Erythroblast (primary cell): ENCODE results near the gene ROBO4.

ENCODE experiments used
- DNase-seq, 2 experiments: peaks; one replicate each; lab custom pipeline; 2025; lab: John Stamatoyannopoulos, UW
- GATA1 ChIP-seq: IDR thresholded peaks from 2 replicates; pipeline ENCODE4 v1.6.1; 2011; ENCODE audit warnings: low read depth, mild to moderate bottlenecking, control low read depth, low read length, moderate library complexity
- POLR2A ChIP-seq: IDR thresholded peaks from 2 replicates; pipeline ENCODE4 v1.6.1; 2011; ENCODE audit warnings: mild to moderate bottlenecking, low read length

ROBO4 gene

GRCh38 chr11:124868331-124869274, 29.1 kb downstream of the ROBO4 start:
- TF ChIP-seq POLR2A (no peak), GATA1 (no peak)
- no peak for DNase-seq

DNA sequence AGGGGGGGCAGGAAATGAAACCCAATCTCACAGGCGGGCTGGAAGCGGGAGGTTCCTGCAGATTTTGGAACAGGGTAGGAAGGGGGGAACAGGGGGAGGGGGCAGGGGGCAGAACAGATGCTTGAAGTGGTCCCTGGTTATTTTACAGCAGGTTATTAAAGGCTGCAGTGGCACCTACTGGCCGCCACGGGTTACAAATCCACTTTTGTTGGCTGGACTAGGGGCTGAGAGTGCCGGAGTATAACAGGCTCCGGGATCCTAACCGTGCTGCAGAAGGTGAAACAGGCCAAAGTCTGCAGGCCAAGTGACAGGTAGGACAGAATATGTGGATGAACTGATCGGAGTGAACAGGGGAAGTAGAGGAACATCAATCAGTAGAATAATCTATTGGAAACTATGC, 30.0 kb downstream of the ROBO4 start:
- TF ChIP-seq GATA1: no peak
- no peak for TF ChIP-seq POLR2A
- peak; percentile 21 to 22 for DNase-seq

GRCh38 chr11:124865902-124866851, 31.5 kb downstream of the ROBO4 start:
- DNase-seq: peak; percentile 51 to 68
- TF ChIP-seq GATA1 (no peak), POLR2A (no peak)

- DNase-seq: peak in 1 of 2 experiments; percentile 32
- no peak for TF ChIP-seq POLR2A
- TF ChIP-seq GATA1: no peak
Measured at GRCh38 chr11:124865181-124865901, 32.3 kb downstream of the ROBO4 start, which contains the start of gene ROBO3. Gene ROBO3 (plus strand): TSS chr11:124865432. CDS start chr11:124865578, 146 bp downstream.

DNA sequence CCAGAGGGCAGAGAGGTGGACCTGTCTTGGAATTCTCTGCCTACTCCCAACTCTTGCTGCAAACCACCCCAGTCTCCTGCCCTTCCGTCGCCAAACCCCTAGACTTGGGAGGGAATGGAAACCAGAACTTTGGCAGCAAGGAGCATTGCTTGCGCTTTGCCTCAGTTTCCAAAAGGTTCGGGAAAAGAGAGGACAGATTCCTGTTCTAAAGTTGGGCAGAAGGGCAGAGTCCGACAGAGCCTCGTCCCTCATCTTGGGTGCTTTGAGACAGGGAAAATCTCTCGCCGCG, 32.8 kb downstream of the ROBO4 start:
- DNase-seq: no peak
- TF ChIP-seq POLR2A: no peak
- TF ChIP-seq GATA1: no peak

GRCh38 chr11:124864176-124864891, 33.3 kb downstream of the ROBO4 start:
- DNase-seq: no peak

DNA sequence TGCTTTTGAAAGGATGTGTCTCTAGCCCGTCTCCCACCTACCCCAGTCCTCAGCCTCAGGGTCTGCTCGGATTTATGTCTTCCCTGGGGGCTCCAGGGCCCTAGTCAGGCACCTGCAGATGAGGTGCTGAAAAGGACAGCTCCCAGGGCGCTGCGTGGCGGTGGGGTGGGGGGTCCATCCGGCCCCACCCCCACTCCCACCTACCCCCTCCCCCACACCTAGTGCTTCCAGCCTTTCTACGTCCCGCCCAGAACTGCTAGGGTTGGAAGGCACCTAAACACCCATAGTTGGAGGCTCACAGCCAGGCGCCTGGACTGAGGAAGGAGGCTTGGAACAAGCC, 33.9 kb downstream of the ROBO4 start:
- DNase-seq: no peak
- no peak for TF ChIP-seq POLR2A
- TF ChIP-seq GATA1: no peak

More at GRCh38 chr11:124864176-124864891, 33.3 kb downstream of the ROBO4 start:
- TF ChIP-seq GATA1 (no peak), POLR2A (no peak)

DNA sequence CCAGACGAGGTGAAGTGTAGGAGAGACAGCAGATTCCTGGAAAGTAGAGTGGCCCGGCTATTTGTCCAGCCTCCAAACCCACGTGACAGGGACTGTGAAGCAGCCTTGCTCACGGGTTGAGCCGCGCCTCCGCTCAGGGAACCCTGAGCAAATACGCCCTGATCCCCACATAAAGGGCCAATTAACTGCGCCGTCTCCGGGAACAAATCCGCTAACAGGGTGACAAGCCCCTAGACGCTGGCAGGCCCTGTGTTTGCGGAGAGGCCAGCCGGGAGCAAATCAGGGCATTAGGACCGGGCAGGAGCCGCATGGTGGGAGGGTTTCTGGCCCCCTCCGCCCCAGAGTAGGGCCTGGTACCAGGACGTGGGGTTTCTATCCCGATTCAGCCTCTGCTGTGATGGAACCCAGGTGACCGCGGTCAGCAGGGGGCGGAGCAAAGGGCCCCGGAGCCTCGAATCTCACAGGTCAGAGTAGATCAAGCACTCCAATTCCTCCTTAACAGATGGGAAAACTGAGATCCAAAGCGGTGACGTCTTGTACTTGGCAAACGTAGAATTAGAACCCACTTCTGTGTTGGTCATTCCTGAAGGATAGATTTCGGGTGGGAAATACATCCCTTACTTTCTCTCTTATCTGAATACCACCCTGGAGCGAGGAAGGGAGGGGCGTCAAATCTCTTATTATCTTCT, 34.4 kb downstream of the ROBO4 start:
- no peak for DNase-seq
- TF ChIP-seq GATA1: no peak
- no peak for TF ChIP-seq POLR2A

- no peak for DNase-seq
- no peak for TF ChIP-seq POLR2A
- no peak for TF ChIP-seq GATA1
Measured at GRCh38 chr11:124861670-124862069, 36.0 kb downstream of the ROBO4 start.

GRCh38 chr11:124859171-124859570, 38.5 kb downstream of the ROBO4 start:
- no peak for TF ChIP-seq POLR2A
- TF ChIP-seq GATA1: no peak

DNA sequence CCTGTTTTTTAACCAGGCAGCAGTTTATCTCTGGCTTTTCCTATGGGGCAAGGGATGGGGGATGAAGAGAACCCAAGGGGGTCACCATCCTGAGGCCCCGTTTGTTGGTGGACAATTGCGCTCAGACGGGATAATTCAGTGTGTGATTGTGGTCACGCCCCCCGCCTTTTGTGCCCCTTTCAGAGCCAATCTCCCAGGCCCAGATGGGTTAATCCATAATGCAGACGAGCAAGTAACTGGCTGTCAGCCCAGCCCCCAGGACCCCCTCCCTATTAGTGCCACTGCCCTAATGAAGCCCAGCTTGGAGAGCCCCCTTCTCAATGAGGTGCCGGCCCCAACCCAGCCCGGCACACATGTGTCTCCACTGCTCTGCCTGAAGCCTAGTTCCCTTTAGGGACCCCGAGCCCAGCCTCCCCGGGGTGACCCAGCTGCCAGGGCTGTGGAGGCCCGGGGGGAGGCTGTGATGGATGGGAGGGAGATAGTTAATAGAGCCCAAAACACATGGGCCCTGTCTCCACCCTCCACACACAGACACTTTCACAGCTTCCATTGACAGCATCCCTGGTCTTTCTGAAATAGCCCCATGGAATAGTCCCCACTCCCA, 51.5 kb downstream of the ROBO4 start:
- no peak for DNase-seq
- no peak for TF ChIP-seq GATA1
- no peak for TF ChIP-seq POLR2A

More at GRCh38 chr11:124859171-124859570, 38.5 kb downstream of the ROBO4 start:
- DNase-seq: no peak

DNA sequence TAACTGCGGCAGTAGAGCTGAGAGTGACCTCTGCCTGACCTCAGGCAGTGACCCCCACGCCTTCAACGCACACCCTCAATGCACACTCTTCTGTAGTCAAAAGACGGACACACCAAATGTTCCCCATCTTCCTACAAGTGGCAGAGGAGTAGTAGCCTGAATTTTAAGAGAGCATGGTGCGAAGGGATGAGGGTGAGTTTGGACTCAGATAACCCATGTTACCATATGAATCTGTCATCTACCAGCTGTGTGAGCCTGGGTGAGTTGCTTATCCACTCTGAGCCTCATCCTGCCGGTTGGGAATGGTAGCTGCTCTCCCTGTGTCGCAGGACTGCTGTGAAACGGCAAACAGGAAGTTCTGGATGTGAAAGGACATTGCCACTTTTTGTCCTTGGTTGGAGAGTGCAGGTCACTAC, 53.0 kb downstream of the ROBO4 start:
- no peak for TF ChIP-seq POLR2A
- no peak for TF ChIP-seq GATA1
- DNase-seq: no peak
